GM12801 (cell line): ENCODE data around the gene PHKA2.

Experiments
- CTCF ChIP-seq: IDR thresholded peaks from one replicate; pipeline ENCODE4 v1.5.1; 2011; ENCODE audit warnings: control low read depth; ENCODE audit not compliant: insufficient read length; ENCODE audit errors: extremely low read depth

Gene PHKA2

DNA sequence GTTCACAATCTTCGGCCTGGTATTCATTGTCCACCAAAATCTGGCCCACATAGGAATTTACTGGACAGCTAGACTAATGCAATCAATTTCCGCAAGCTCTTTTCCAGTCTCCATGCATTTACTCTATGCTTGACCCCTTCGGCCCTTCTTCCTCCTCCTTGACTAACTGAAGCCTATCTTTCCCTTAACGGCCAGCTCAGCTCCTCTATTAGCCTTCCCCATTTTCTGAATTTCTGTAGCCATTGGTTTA is 1.2 kb upstream of the PHKA2 start:
- TF ChIP-seq CTCF, result no peak

DNA sequence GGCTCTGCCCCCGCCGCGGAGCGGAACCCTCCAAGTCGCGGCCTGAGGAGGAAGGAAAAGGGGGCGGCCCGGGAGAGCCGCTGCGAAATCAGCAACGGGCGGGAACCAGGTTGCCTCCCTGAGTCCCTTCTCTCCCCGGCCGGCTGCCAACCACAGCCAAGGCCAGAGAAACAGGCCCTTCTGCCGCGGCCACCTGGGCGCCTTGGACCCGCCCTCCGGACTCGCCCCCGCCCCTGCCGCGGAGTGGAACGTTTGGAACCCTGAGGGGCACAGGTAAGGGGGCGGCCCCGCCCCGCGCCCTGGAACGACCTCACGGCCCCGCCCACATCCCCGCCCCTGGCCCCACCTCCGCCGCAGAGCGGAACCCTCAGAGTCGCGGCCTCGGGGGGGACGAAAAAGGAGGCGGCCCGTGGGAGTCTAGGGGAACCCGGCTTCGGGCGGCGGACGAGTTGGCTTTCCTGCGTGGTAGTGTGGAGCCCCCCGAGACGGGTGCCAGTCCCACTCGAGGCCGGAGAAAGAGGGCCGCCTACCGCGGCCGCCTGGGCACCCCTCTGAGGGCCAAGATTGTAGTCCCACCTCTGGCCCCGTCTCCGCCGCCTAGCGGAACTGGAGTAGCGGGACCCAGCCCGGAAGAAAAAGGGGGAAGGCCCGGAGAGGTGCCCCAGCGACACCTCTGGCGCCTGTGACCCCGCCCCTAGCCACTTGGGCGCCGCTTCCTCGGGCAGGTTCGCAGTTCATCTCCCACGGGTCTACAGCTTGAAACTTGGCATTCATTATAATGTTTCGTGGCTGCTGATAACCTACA is 669 bp upstream of the PHKA2 start:
- TF ChIP-seq CTCF, result no peak

GRCh38 chrX:18981124-18981807 is 2.6 kb downstream of the PHKA2 start:
- TF ChIP-seq CTCF, result no peak

DNA sequence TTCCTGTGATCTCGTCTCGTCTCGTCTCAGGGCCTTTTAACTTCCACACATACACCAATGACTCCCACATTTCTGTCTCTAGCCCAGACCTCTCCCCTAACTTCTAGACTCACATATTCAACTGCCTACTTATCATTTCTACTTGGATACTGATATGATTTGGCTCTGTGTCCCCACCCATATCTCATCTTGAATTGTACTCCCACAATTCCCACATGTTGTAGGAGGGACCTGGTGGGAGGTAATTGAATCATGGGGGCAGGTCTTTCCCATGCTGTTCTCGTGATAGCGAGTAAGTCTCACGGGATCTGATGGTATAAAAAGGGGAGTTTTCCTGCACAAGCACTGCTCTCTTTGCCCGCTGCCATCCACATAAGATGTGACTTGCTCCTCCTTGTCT is 8.9 kb downstream of the PHKA2 start:
- TF ChIP-seq CTCF, result no peak

- no peak for TF ChIP-seq CTCF
Observed at GRCh38 chrX:18973527-18974192, 10.3 kb downstream of the PHKA2 start.

DNA sequence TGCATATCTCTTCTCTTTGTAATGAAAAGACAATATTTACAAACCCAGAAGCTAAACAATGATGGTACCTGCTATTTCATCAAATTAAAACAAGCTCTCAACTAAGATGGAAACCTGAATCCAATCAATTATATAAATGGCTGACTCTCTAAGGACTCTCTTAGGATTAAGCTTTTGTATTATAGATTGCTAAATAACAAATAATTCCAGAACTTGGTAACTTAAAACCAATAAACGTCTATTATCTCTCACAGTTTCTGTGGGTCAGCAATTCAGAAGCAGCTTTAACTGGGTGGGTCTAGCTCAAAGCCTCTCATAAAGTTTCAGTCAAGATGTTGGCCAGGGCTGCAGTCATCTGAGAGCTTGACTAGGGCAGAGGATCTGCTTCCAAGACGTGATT is 12.4 kb downstream of the PHKA2 start:
- no peak for TF ChIP-seq CTCF

DNA sequence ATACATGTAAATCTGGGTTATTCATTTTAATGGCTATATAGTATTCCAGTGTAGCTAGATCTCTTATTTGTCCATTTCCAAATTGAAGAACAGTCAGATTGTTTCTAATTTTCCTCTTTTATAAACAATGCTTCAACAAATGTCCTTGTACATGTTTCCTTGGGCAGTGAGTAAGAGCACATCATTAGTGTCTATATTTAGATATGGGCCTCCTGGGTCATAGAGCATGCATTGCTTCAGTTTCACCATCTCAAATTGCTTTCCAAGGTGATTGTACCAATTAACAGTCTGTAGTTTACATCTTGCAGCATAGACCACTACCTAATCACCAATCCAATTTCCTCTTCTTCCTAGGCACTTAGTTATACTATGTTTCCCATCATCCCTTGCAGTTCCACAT is 13.4 kb downstream of the PHKA2 start:
- no peak for TF ChIP-seq CTCF
